ENCODE results near the gene IKZF4. TPM values are rescaled to one million over a fixed set of nuclear protein-coding genes. Genes with fewer than 3 reads are reported as not detected.

The IKZF4 gene
- total RNA-seq, 2 donors from 2014 or later: 4.5 to 7.6 TPM

DNA sequence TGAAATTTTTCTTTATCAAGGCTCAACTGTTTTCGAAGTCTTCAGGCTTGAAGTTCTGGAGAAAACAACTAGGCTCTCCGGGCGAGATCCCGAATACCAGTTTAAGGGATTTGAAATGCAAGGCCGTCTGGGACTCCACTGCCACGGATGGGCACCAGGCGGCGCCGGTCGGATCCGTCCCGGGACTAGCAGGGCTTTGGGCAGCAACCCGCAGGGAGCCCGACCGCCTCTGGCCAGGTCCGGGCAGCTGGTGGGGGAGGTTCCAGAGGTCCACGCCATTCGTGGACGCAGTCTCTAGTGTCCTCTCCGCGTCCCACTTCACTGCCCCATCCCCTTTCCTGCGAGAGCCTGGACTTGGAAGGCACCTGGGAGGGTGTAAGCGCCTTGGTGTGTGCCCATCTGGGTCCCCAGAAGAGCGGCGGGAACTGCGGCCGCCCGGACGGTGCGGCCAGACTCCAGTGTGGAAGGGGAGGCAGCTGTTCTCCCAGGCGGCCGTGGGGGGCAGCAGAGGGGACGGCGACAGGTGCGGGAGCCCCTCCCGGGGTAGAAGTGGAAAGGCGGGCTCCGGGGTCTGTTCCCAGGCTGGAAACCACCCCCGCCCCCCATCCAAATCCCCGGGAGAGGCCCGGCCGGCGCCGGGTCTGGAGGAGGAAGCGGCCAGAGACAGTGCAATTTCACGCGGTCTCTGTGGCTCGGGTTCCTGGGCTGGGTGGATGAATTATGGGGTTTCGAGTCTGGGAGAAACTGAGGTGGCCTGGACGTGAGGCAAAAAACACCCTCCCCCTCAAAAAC is 58.3 kb downstream of the IKZF4 start:
- peaks cover 5 to 21% of the 10 kb centered on the region in 2 donors for H3K4me1 ChIP-seq (ENCODE audit: control insufficient read depth in 1 of 2, low read depth in 2 of 2)
- no peaks in the 10 kb centered on the region for H3K27me3 ChIP-seq (replicated peaks; ENCODE audit: insufficient read depth)
- ATAC-seq (ENCODE audit: insufficient number of reproducible peaks, low FRiP score, low read depth): peak; percentile 66
- peak overlapping the region; percentile 79 for H3K4me3 ChIP-seq
- no peaks in the 10 kb centered on the region for H3K9me3 ChIP-seq
- peak; percentile 59 for DNase-seq (ENCODE audit: low spot score)
- H3K36me3 ChIP-seq: no peaks in the 10 kb centered on the region
- peak overlapping the region; percentile 62 to 71 for H3K27ac ChIP-seq
- TF ChIP-seq, protein P1, sequence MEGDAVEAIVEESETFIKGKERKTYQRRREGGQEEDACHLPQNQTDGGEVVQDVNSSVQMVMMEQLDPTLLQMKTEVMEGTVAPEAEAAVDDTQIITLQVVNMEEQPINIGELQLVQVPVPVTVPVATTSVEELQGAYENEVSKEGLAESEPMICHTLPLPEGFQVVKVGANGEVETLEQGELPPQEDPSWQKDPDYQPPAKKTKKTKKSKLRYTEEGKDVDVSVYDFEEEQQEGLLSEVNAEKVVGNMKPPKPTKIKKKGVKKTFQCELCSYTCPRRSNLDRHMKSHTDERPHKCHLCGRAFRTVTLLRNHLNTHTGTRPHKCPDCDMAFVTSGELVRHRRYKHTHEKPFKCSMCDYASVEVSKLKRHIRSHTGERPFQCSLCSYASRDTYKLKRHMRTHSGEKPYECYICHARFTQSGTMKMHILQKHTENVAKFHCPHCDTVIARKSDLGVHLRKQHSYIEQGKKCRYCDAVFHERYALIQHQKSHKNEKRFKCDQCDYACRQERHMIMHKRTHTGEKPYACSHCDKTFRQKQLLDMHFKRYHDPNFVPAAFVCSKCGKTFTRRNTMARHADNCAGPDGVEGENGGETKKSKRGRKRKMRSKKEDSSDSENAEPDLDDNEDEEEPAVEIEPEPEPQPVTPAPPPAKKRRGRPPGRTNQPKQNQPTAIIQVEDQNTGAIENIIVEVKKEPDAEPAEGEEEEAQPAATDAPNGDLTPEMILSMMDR (IDR thresholded peaks at IDR 0.05): peak; percentile 80

DNA sequence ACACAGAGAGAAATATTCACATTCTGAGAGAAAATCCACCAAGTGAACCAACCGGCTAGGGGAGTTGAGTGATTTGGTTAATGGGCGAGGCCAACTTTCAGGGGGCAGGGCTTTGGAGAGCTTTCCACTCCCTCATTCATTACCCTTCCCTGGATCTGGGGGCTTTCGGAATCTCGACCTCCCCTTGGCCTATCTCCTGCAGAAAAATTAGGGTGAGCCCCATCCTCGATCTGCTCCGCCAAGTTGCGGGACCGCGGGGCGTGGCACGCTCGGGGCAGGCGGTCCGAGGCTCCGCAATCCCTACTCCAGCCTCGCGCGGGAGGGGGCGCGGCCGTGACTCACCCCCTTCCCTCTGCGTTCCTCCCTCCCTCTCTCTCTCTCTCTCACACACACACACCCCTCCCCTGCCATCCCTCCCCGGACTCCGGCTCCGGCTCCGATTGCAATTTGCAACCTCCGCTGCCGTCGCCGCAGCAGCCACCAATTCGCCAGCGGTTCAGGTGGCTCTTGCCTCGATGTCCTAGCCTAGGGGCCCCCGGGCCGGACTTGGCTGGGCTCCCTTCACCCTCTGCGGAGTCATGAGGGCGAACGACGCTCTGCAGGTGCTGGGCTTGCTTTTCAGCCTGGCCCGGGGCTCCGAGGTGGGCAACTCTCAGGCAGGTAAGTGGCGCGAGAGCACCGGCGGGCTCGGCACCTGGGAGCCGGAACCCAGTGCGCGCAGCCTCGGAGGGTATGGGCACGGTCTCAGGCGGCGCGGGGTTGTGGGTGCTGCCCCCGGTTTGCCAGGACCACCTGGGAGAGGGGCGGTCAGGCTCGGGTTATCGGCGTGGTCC is 59.1 kb downstream of the IKZF4 start, which contains the start of gene ERBB3:
ERBB3 (plus strand) TSS at position 443 of the 833 bp plus-strand sequence; CDS start at position 579, 136 bp downstream.
- Histone ChIP-seq H3K4me1 (ENCODE audit: control insufficient read depth in 1 of 2, low read depth in 2 of 2) (peaks cover 5 to 21% of the 10 kb centered on the region in 2 donors), H3K9me3 (no peaks in the 10 kb centered on the region), H3K4me3 (peak within 1 kb of the TSS; percentile 79), H3K27me3 (replicated peaks; ENCODE audit: insufficient read depth) (no peaks in the 10 kb centered on the region), H3K36me3 (no peaks in the 10 kb centered on the region), H3K27ac (peak within 1 kb of the TSS; percentile 62 to 71)
- ATAC-seq (ENCODE audit: insufficient number of reproducible peaks, low FRiP score, low read depth) (peak; percentile 94), DNase-seq (ENCODE audit: low spot score) (peak; percentile 59)
- TF ChIP-seq, protein P1 (IDR thresholded peaks at IDR 0.05): no peak

DNA sequence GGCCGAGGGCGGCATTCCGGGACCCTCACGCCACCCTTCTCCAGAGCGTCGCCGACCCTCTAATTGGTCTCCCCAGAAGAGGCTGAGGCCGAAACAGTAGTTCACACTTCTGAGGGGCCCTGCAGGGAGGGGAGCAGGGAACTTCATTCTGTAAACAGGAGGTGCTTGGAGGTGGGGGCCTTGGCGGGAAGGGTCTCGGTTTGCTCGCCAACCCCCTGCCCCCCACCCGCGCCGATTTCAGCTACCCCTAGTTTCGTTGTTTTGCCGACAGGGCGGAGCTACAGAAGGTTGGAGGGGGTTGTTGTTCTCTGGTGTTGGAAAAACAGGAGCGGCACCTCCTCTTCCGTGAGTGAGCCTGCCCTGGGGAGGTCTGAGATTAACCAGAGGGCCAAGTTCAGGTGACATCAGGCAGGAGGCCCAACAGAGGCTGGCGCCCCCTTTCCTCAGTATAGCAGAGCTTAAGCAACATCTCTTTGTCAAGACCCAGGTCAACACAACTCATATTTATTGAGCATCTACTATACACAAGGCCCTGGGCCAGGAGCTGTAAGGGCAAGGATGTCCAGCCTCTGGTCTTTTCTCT is 59.8 kb downstream of the IKZF4 start:
- peaks cover 5 to 21% of the 10 kb centered on the region in 2 donors for H3K4me1 ChIP-seq (ENCODE audit: control insufficient read depth in 1 of 2, low read depth in 2 of 2)
- H3K27ac ChIP-seq: no peak overlapping the region
- TF ChIP-seq, protein P1 (IDR thresholded peaks at IDR 0.05): no peak

DNA sequence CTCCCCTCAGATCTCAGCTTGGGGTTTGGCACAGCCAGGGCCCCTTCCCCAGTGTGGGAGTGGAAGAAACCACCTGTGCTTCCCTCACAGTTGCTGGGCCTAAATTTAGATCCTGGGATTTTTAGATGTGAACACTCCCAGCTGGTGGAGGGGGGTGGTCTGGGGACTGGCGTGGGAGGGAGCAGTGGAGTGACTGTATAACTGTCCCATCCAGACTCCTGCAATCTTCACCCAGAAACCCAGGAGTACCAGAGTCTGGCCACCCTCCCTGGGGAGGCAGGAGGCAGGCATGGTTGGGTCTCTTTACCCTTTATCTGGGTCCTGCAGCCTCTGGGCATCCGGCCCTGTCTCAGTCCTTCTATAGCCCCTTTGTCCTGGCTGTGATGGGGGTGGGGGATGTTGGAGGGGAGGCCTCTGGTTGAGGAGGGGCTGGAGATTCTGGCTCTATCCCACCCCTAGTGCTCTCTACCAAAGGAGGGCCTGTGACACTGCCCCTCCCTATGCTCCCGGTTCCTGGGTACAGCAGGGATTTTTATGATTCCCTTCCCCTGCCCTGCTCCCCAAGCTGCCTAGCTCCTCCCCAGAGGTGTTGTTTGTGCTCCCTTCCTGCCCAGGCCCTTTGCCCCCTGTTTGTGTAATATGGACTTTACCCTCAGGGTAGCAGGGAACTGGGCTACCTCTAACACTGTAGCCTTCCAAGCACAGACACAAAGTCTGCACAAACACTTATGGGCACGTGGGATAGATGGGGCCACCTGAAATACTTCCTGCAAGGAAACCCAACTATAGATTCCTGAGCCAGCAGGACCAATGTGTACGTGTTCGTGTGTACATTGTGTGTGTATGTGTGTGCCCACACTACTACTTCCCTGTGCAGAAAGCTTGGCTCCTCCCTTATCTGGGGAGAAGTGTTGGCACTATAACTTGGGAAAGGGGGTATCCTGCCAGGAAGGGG is 60.8 kb downstream of the IKZF4 start:
- no peak for ATAC-seq (ENCODE audit: insufficient number of reproducible peaks, low FRiP score, low read depth)
- H3K27ac ChIP-seq: no peak overlapping the region
- TF ChIP-seq, protein P1 (IDR thresholded peaks at IDR 0.05): no peak
- DNase-seq (ENCODE audit: low spot score): no peak
- no peaks in the 10 kb centered on the region for H3K9me3 ChIP-seq
- H3K4me1 ChIP-seq (ENCODE audit: control insufficient read depth in 1 of 2, low read depth in 2 of 2): peaks cover 5 to 21% of the 10 kb centered on the region in 2 donors
- no peaks in the 10 kb centered on the region for H3K36me3 ChIP-seq
- H3K27me3 ChIP-seq (replicated peaks; ENCODE audit: insufficient read depth): no peaks in the 10 kb centered on the region
- H3K4me3 ChIP-seq: no peak overlapping the region

More for the DNA sequence above, 59.8 kb downstream of the IKZF4 start:
- Histone ChIP-seq H3K4me3 (peak overlapping the region; percentile 79), H3K9me3 (no peaks in the 10 kb centered on the region), H3K36me3 (no peaks in the 10 kb centered on the region), H3K27me3 (replicated peaks; ENCODE audit: insufficient read depth) (no peaks in the 10 kb centered on the region)
- DNase-seq (ENCODE audit: low spot score): no peak
- no peak for ATAC-seq (ENCODE audit: insufficient number of reproducible peaks, low FRiP score, low read depth)

Data from thoracic aorta (tissue), 2 donors.